Activated CD4-positive, CD25-positive, alpha-beta regulatory T cell (primary cell): Measurements from ENCODE around the gene LSM3.

ENCODE experiments used
- DNase-seq, 4 experiments: peaks; one replicate each; lab custom pipeline; 2025; lab: John Stamatoyannopoulos, UW

Gene LSM3

GRCh38 chr3:14200841-14201240, 22.2 kb downstream of the LSM3 start:
- DNase-seq, result no peak

- DNase-seq, result no peak
Measured at GRCh38 chr3:14201940-14202684, 23.5 kb downstream of the LSM3 start.

DNA sequence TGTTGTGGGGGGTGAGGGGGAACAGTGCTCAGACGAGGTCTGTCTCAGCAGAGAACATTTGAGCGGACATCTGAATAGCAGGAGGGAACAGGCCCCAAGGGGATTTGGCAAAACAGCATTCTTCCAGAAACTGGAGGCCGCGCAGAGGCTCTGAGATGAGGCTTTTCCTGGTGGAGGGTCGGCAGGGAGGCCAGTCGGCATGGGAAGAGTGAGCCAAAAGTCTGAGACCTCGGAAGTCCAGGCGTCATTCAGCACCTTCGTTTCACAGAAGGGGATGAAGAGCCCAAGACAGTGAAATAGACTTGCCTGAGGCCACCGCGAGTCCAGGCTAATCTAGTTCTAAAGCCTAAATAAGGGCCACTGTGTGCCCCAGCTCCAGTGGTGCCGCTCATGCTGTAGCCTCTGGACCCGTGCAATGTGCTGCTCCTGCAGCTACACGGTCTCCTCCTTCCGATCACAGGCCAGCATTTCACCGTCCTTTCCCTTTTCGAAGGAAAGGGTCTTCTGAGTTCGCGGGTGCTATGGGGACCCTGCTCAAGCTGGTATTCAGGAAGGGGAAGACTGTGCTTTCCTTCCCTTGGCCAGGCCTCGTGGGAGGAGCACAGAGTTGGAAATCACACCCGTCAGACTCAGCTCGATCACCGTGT, 24.4 kb downstream of the LSM3 start:
- DNase-seq, result no peak

DNA sequence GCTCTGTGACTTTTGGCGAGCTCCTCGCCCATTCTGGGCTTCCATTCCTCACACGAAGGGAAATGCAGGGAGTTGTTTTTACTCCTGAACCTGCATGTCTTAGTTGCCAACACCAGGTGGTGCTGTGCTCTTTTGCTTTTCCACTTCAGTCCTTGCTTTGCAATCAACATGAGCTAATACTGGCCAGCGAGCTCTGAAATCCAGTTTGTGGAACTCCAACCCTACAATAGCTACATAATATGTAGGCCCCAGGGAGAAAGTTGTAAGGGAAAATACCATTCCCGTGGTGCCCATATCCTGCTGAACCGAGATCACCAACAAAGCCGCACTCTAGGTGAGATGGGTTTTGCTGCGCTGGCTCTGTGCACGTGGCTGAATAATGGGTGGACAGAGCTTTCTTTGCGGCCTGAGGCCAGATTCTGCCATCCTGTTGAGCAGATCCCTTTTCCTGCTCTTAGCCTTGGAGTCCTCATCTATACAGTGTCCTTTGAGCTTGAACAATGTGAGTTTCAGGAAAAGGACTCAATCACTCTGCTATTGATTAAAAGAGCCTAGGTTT, 25.0 kb downstream of the LSM3 start:
- DNase-seq, result peak in 1 of 4 experiments; percentile 3

- no peak for DNase-seq
Measured at GRCh38 chr3:14204515-14205284, 26.1 kb downstream of the LSM3 start.

GRCh38 chr3:14206548-14207177, 28.0 kb downstream of the LSM3 start:
- no peak for DNase-seq

- no peak for DNase-seq
Measured at GRCh38 chr3:14208168-14208567, 29.6 kb downstream of the LSM3 start.

DNA sequence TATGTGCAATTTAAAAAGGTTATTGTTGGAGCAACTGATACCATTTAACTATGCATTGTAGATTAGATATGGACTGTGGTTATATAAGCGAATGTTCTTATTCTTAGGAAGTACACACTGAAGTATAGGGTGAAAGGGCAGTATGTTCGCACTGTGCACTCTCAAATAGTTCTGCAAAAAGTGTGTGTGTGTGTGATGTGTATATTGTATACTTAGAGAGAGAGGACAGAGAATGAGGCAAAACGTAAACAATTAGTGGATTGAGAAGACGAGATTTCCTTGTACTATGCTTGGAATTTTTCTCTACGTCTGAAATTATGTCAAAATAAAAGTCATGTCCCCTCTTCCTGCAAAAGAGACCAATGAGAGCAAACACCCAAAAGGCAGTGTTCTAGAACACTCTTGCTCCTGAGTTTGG, 30.4 kb downstream of the LSM3 start:
- DNase-seq, result no peak

DNA sequence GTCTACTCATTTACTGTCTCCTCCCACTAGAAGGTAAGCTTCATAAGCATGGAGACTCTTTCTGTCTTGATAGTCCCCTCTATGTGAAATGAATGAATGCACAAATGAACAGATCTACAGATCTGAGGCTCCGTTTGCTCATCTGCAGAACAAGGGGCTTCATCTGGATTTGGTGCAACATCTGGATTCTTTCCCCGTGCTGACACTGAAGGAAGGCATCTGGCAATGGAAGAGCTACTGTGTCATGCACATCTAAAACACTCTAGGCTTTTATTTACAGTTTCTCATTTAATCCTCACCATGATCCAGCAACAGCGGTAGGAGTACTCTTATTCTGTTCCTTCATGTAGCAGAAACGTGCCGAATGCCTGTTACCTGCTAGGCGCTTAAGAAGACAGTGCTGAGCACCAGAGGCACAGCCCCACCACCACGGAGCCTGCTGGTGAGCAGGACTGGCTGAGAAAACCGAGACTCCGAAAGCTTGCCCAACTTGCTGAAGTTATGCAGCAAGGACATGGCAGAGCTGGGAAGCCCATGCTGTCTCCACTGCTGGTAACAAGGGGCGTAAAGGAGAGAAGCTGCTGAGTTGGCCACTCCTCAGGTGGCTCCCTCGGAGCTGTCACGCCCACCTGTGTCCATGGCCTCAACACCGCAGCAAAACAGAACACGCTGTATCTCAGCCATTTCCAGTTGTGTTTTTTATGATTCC, 31.1 kb downstream of the LSM3 start:
- no peak for DNase-seq

- DNase-seq, result no peak
Measured at GRCh38 chr3:14210290-14210688, 31.7 kb downstream of the LSM3 start.

DNA sequence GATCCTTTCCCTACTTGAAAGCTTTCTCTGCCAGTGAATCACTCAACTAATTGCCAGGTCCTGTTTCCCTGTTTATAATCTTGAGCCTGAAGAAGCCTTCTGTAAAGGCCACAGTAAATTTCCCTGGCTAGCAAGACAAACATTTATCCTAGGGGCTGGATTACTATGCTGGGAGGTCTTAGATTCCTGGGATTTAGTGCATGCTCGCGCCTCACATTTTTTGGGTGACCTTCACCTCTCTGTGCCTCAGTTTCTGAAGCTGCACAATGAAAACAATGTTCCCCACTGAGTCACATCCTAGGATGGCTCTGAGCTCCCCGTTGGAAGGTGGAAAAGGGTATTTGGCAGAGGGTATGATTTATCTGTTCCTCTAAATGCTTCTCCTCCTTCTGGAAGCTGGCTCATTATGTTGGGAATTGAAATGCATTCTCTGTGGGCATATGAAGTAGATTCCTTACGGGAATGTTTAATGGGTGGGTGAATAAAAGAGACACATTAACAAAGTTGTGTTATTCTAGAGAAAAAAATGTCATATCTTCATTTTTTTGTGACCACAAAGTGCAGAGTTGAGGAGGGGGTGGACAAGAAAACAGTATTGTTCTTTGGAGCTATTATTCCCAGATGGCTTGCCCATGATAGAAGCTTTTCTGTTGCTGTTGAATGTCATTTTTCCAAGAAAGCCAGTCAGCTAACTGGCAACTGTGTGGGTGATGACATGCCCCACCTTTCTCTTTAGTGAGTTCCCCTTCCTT, 32.4 kb downstream of the LSM3 start:
- no peak for DNase-seq

- no peak for DNase-seq
Measured at GRCh38 chr3:14211621-14212020, 33.0 kb downstream of the LSM3 start.

DNA sequence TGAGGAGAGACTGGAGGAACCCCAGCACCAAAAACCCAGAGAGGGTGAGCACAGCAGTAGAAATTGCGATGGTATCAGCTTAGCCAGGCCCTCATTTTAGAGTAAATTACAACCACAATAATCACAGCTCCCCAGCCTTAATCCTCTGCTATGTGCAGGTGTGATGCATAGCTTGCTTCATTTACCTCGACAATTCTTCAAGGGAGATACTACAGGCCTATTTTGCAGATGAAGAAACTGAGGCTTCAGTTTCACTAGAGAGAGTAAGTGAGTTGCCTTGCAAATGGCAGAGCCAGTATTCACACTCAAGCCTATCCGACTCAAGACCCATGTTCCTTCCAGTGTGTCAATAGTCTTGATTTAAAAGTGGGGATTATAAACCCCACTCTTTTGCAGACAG, 33.4 kb downstream of the LSM3 start:
- no peak for DNase-seq

DNA sequence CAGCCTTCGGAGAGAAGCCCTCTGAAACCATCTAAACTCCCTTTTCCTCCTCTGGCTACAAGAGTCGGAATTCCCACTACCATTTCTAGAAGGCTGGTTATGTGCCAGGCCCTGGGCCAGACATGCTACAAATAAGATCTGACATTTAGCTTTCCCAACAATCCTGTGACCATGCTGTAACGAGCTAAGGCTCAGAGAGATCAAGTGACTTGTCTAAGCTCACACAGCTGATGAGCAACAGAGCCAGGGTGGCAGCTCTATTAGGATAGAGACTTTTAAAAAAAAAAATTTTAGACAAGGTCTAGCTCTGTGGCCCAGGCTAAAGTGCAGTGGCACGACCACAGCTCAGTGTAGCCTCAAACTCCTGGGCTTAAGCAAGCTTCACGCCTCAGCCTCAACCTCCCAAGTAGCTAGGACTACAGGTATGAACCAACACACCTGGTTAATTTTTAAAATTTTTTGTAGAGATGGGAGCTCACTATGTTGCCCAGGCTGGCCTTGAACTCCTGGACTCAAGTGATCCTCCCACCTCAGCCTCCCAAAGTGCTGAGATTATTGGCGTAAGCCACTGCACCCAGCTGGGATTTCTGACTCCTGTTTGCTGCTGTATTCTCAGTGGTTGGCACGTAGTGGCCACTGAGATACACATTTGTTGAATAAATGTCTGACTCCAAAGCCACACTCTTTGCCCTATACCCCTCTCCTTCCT, 34.6 kb downstream of the LSM3 start:
- DNase-seq, result no peak

GRCh38 chr3:14214764-14215163, 36.1 kb downstream of the LSM3 start:
- DNase-seq, result no peak

DNA sequence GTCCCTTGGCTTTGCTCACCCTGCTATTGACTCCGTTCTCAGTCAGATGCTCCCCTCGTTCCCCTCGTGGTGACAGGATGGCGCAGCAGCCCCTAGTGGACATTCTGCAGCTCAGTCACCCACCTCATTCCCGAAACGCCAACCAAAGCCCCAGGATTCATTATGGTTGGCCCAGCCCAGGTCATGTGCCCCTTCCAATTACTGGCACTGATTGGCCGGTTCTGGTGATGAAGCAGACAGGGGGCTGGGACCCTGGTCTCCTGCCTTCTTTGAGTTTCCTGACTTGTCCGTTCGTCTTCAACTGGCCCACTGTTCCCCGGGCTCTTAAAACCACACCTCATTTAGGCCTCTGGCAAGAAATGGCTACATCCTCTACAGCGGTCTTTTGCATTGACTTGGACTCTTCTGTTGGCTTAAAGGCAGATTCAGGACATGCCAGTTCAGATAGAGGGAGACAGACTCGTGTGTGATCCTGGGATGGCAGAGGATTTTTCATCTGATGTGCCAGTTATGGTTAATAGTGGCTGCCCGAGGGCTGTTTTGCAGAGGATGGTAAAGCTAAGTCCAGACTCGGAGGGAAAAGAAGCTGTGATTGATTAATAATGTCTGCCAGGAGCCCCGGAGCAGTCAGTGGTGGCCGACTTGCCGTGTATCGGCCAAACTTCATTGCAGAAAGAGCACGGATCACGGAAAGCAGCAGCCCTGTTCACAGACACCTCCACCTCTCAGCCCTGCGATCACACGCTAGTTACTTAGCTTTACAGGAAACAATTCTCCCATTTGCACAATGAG, 37.8 kb downstream of the LSM3 start:
- peak in 2 of 4 experiments; percentile 34 to 36 for DNase-seq

- no peak for DNase-seq
Measured at GRCh38 chr3:14218355-14218754, 39.7 kb downstream of the LSM3 start.

DNA sequence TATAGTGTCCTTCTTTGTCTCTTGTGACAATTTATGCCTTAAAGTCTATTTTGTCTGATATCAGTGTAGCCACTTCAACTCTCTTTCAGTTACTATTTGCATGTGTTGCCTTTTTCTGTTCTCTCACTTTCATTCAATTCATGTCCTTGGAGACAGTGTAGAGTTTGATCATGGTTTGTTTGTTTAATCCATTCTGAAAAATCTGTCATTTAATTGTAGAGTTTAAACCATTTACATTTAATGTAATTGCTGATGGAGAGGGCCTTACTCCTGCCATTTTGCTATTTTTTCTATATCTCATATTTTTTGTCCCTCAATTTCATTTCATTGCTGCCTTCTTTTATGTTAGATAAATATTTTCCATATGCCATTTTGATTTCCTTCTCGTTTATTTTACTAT, 42.3 kb downstream of the LSM3 start:
- DNase-seq, result no peak

DNA sequence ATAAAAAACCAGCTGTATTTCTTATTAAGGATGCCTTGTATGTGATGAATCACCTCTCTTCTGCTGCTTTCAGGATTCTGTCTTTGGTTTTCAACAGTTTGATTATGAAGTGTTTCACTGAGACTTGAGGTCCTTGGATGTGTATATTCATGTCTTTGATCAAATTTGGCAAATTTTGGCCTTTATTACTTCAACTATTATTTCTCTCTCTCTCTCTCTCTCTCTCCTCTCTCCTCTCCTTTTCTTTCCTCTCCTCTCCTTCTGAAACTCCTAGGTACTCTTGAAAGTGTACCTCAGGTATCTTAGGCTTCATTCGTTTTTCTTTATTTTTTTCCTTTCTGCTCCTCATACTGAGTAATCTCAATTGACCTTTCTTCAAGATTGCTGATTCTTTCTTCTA, 43.3 kb downstream of the LSM3 start:
- no peak for DNase-seq
